Measurements from ENCODE around the gene SYNPR.

SYNPR gene

GRCh38 chr3:63474828-63475518 is 196.9 kb downstream of the SYNPR start:
- DNase-seq, result no peak

DNA sequence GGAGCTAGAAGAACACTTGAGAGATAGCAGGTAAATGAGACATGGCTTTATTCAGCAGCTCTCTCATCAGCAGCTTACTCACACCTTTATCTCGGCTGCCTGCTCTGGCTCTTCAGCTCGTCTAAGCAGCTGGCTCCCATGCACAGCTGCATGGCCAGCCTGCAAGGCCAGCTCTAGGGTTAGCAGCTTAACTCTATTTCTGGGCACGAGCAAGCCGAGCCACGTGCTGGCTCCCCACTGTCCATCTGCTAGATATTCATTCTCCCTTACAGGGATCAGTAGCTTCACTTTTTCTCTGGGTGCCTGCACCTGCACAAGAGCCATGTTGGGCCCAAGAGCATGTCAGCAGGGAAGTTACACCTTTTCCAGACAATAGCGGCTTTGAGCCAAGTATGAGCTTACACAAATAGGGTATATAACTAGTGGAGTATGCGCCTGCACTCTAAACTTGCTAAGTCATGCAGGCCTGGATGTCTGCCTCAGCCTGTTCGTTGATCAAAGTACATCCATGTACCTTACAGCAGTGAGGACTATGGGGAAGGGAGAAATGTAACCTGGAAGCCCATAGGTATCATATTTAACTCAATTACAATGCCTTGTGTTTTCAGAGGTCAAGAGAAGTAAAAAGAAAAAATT is 199.5 kb downstream of the SYNPR start:
- no peak for DNase-seq

DNA sequence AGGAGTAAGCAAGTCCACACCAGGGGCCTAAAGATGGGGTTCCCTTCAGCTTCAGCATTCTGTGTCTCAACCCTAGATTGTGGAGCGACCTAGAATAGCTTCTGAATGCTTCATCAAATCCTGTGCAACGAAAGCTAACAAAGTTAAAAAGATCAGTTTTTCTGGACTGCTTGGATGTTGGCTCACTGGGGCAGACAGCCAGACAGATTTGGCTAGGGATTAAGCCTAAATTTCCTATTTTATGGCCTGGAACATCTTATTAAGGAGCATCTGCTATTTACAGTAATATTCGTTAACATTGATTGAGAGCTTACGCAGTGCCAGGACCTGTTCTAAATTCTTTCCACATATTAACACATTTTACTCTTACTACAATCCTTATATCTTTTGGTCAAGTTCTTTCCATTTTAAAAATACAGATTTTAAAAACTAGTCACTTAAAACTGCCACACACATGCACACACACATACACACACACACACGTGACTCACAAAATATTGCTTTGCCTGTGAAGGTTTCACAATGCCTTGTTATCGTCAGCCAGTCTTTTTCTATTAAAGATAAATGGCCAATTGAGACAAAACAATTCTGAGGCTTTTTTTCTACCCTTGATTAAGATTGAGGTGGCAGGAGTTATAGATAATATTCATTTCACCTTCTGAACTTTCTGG is 201.0 kb downstream of the SYNPR start:
- DNase-seq, result no peak

DNA sequence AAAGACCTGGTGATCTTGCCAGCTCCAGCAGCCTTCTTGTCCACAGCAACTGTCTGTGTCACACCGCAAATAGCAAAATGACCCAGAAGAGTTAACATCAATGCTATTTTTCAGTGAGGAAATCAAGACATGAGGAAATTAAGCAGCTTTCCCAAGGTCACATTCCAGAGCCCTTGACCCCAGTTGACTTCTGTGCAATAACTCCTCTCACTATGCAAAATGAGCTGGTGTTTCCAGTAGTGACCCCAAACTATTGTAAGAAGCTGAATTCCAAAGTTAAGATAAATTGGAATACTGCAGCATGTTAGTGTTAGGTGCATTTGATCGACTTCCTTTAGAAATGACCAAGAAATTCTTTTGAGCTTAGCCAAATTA is 201.5 kb downstream of the SYNPR start:
- no peak for DNase-seq

DNA sequence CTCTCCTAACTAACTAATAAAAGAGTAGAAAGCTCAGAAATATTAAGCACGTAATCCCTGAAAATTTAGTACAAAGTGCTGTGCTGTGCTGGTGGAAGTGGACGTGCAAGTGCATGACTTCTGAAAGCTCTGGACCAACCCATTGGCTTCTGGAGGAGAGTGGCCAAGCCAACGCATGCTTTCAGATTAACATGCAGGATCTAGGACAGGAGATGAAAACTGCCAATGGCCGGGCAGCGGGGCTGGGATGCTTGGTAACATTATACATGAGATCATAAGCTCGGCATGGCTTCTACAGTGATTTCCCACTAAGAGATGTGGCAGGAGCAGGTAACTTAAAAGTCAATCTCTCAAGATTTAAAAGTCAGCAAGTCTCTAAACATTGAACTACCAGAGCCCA is 203.5 kb downstream of the SYNPR start:
- DNase-seq, result no peak

- DNase-seq, result no peak
Measured at GRCh38 chr3:63482341-63482740, 204.2 kb downstream of the SYNPR start.

GRCh38 chr3:63492464-63492863 is 214.4 kb downstream of the SYNPR start:
- DNase-seq, result no peak

- no peak for DNase-seq
Measured at GRCh38 chr3:63493101-63493500, 215.0 kb downstream of the SYNPR start.

- no peak for DNase-seq
Measured at GRCh38 chr3:63494646-63495045, 216.5 kb downstream of the SYNPR start.

DNA sequence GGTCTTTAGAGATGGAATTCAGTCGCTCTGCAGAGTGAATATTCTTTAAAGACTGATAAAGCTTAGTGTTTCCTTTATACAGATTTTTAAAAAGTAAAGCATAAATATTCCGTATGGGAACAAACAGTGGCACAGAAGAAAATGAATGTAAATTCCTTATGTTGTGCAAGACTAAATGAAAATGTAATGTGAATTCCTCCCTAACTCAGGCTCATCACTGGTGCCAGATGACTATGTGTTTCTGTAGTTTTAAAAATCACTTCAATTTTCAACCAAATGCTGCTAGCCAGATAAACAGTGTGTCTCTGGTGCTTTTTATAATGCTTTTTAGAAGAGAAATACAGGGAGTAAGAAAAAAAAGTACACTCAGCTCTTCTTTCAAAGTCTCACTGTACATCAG is 219.5 kb downstream of the SYNPR start:
- DNase-seq, result no peak

DNA sequence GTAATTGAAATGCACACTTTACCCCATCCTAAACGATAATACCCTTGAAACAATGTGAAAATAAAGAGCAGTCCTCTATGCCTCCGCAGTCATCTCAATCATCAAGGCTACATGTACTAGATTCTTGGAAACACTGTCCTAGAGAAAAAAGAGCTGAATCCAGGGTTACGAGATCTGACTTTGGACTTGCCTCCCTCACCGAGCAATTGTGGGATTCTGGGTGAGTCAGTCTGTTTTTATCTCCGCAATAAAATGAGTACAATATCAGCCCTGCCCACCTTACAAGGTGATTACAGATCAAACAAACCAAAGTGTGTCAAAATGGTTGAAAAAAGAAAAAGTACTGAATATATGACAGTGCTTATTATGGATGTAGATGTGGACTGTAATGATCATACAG is 222.1 kb downstream of the SYNPR start:
- DNase-seq, result no peak

GRCh38 chr3:63508305-63508704 is 230.2 kb downstream of the SYNPR start:
- no peak for DNase-seq

DNA sequence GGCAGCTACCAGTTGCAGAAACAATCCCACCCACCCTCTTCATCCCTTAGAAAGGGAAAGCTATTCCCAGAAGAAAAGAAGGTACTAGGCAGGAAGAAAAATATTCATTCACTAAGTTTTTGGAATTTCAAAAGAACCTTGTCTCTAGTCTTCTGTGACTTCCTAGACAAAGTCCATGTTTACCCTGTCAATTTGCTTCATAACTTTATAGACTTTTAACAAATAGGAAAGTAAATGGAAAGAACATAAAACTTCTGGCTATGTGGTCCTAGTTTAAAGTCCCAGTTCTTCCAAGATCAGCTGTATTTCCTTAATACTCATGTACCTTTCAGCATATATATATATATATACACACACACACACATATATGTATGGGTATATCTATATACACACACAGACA is 230.7 kb downstream of the SYNPR start:
- no peak for DNase-seq

DNA sequence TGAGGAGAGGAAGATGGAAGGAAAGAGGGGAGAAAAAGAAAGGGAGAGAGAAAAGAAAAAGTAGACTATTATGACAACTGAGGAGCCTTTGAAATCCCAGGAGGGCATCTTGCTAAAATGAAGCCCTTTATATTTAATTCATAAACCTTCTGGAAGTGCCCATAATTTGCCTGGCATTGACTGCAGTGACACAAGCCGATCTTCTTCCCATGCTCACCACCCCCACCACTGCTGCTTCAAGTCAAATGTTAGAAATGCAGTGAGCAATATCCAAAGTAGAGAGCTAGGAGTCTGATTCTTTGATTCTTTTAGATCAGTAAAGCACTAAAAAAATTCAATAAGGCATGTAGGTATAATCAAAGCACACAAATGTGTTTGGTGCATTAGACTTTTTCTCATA is 235.7 kb downstream of the SYNPR start:
- no peak for DNase-seq

- no peak for DNase-seq
Measured at GRCh38 chr3:63514678-63515077, 236.6 kb downstream of the SYNPR start.

- no peak for DNase-seq
Measured at GRCh38 chr3:63519426-63519825, 241.3 kb downstream of the SYNPR start.

DNA sequence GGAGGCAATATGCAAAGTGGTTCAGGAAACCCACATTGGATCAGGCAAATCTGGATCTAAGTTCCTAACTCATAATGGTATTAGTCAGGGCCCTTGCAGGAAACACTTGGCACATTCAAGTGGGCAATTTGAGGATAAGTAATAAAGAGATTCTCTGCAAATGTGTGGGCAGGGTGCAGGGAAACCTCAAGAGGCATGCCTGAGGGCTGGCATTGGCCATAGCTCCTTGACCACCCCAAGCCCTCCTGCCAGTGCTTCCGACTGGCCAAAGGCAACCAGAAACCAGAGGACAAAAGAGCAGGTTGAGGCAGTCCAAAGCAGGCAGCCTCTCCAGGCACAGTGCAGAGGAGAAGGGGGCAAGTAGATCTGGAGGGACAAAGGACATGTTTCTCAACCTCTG is 243.5 kb downstream of the SYNPR start:
- DNase-seq, result no peak

GRCh38 chr3:63523100-63523499 is 245.0 kb downstream of the SYNPR start:
- no peak for DNase-seq

DNA sequence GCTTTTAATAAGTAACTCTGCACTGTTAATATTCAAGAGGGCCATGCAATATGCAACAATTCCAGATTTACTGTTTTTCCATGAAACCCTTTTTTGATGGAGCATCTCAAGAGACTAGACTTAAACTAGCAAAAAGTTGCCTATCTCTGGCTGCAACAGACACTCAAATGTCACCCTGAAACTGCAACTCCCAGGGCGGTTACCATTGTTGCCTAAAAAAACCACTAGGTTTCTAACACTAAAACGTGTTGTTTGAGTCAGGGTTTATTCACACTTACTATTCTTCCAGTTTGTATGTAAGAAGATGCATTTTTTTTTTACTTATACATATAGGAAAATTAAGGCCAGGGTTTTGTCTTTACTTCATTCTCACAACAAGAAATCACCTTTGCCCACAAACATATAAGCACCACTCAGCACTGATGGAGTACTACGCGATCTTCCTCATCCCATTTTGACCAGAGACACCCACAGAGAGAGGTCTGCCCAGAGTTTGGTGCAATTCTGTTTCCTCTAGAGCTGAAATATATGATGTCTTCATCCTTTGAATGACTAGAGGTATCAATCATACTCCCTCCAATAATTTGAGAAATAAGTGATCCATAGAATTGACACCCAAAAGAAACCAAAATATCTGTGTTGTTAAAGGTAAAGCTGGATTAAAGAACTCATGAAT is 250.4 kb downstream of the SYNPR start:
- no peak for DNase-seq

DNA sequence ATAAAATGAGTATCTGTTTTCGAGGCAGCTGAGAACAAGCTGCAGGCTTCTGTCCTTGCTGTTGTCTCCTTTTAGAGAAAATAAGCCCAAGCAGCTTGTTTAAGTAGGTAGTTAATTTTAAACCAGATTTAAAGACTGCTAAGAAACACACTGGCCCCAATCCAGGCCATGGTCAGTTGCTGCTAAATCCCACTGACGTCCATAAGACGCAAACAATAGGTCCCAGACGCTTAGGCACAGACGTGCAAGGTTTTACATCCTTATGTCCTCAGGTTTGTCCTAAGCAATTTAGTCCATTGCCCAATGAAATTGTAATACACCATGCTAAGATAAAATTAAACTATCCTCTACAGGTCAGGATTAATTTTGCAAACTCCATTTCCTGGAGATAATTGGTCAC is 254.4 kb downstream of the SYNPR start:
- DNase-seq, result no peak

GRCh38 chr3:63538919-63539318 is 260.8 kb downstream of the SYNPR start:
- DNase-seq, result no peak

DNA sequence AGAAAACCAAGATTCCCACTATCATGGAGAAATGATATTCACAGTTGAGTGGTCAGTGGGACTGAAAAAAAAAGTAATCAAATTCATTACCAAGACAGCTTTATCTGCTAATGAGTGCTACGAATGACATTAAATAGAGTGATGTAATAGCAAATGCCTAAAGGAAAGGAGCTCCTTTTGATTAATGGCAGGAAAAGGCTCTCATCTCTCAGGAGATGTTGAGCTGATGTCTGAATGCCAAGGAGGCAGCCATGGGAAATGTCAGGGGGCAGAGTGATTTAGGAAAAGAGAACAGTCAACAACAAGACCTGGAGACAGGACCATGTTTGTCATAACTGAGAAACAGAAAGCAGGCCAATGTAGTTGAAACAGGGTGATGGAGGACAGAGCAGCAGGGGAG is 277.7 kb downstream of the SYNPR start:
- no peak for DNase-seq

GRCh38 chr3:63556401-63556800 is 278.3 kb downstream of the SYNPR start:
- no peak for DNase-seq

DNA sequence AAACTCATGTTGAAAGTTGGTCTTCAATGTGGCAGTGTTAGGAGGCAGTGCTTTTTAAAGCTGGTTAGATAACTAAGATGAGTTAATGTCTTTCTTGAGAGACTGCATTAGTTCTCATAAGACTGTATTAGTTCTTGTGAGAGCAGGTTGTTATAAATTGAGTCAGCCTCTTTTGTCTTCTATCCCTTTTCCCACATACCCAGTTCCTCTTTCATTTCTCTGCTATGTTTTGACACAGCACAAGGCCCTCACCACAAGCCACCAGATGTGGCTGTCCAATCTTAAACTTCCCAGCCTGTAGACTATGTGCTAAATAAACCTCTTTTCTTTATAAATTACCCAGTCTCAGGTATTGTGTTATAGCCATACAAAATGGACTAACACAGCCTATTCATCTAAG is 279.8 kb downstream of the SYNPR start:
- DNase-seq, result no peak
